Spleen (tissue), 7 donors: ENCODE measurements around the gene TMX4.

ENCODE experiments used
- CTCF ChIP-seq, 11 experiments: fragments of 200-600 bp in 7 of 11; fragments of 450-650 bp in 4 of 11; sonication (generic) in 4 of 11; IDR thresholded peaks in 8 of 11; conservative IDR thresholded peaks in 3 of 11; 1 replicate in 7 of 11; 2 replicates in 4 of 11; pipeline versions ENCODE4 v1.4.0 to v1.8.0; 2016 to 2021; ENCODE audit warnings: antibody characterized with exemption in 11 of 11, inconsistent platforms in 4 of 11, mild to moderate bottlenecking in 1 of 11
- POLR2A ChIP-seq, 3 donors: fragments of 450-650 bp; IDR thresholded peaks; one replicate each; pipeline ENCODE4 v1.5.1; 2017; ENCODE audit warnings: antibody characterized with exemption in 3 of 3, mild to moderate bottlenecking in 1 of 3
- POLR2AphosphoS5 ChIP-seq, 3 donors: sonication (generic); formaldehyde crosslinking; IDR thresholded peaks; one replicate each; pipeline ENCODE4 v1.5.1; 2017; ENCODE audit warnings: antibody characterized with exemption in 3 of 3
- donor health status: DM: no; HTN: no; CAD: no; lungs with moderate emphysema.
- donor health status: DM: no; HTN: no; CAD: no.
- donor health status: DM: no; HTN: no; CAD: no.

- TF ChIP-seq CTCF (IDR thresholded peaks at IDR 0.05 in 8 of 11, conservative IDR thresholded peaks at IDR 0.05 in 3 of 11) (no peak), POLR2A (IDR thresholded peaks at IDR 0.05) (no peak), POLR2AphosphoS5 (IDR thresholded peaks at IDR 0.05) (no peak)
Observed at GRCh38 chr20:7950387-7950786, 69.2 kb downstream of the TMX4 start.
